HCT116 (cell line): ENCODE results near the gene TEN1.

Source experiments
- CBX3 ChIP-seq: IDR thresholded peaks from 2 replicates; pipeline ENCODE4 v1.6.1; 2012; ENCODE audit warnings: low read depth
- CEBPB ChIP-seq: IDR thresholded peaks from 2 replicates; pipeline ENCODE4 v1.6.1; 2012; ENCODE audit warnings: low read depth
- EZH2phosphoT487 ChIP-seq: fragments of 200-600 bp; IDR thresholded peaks from 2 replicates; pipeline ENCODE4 v1.6.1; 2018; ENCODE audit warnings: antibody characterized with exemption, borderline replicate concordance
- JUND ChIP-seq: IDR thresholded peaks from 2 replicates; pipeline ENCODE4 v1.6.1; 2012
- POLR2A ChIP-seq: IDR thresholded peaks from 2 replicates; pipeline ENCODE4 v1.7.0; 2011; ENCODE audit warnings: borderline replicate concordance; ENCODE audit not compliant: insufficient read depth, insufficient read length; ENCODE audit errors: extremely low read depth
- POLR2AphosphoS5 ChIP-seq: IDR thresholded peaks from 2 replicates; pipeline ENCODE4 v1.6.1; 2011; ENCODE audit warnings: mild to moderate bottlenecking, low read depth, low read length, moderate library complexity
- RAD21 ChIP-seq: IDR thresholded peaks from 2 replicates; pipeline ENCODE4 v1.6.1; 2012; ENCODE audit warnings: low read depth, mild to moderate bottlenecking
- SIN3A ChIP-seq: IDR thresholded peaks from 2 replicates; pipeline ENCODE4 v1.6.1; 2012; ENCODE audit warnings: low read depth
- ZNF274 ChIP-seq: fragments of 200-500 bp; sonication (Bioruptor generic); IDR thresholded peaks from 2 replicates; pipeline ENCODE4 v1.6.1; 2014; ENCODE audit warnings: mild to moderate bottlenecking, low read depth, low read length, inconsistent platforms
- TF ChIP-seq, protein P1 (sequence below), 3 experiments: fragments of 200-600 bp in 1 of 3; sonication (generic) in 1 of 3; IDR thresholded peaks in 2 of 3; conservative IDR thresholded peaks in 1 of 3; 2 replicates each; pipeline ENCODE4 v1.5.1; 2012 to 2017; ENCODE audit warnings: low read depth in 2 of 3, low read length in 2 of 3, antibody characterized with exemption in 1 of 3, borderline replicate concordance in 1 of 3, control low read depth in 1 of 3, mild to moderate bottlenecking in 1 of 3, mixed read lengths in 1 of 3, mixed run types in 1 of 3, moderate library complexity in 1 of 3; ENCODE audit not compliant: insufficient read depth in 1 of 3
- TF ChIP-seq, protein P2 (sequence below): IDR thresholded peaks from 2 replicates; pipeline ENCODE4 v1.6.1; 2012; ENCODE audit warnings: low read depth
- TF ChIP-seq, protein P3 (sequence below): IDR thresholded peaks from 2 replicates; pipeline ENCODE4 v1.6.1; 2012
- TF ChIP-seq, protein P4 (sequence below): IDR thresholded peaks from 2 replicates; pipeline ENCODE4 v1.6.1; 2012

DNA sequence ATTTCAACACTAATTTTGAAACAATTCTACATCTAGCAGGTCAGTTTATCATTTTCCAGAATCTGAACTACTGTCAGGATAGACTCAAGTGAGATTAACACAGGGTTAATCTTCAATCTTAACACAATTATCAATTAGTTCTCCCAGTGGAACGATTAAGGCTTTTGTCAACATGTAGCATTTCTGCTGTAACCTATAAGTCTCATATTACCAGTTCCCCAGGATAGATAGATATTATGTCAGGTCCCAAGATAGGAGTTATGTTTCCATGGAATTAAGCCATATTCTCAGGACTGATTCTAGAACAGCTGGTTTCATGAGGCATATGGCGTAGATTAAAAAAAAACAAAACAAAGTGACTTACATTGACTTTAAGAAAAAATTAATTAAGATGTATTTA, 33.8 kb upstream of the TEN1 start:
- TF ChIP-seq, protein P1, sequence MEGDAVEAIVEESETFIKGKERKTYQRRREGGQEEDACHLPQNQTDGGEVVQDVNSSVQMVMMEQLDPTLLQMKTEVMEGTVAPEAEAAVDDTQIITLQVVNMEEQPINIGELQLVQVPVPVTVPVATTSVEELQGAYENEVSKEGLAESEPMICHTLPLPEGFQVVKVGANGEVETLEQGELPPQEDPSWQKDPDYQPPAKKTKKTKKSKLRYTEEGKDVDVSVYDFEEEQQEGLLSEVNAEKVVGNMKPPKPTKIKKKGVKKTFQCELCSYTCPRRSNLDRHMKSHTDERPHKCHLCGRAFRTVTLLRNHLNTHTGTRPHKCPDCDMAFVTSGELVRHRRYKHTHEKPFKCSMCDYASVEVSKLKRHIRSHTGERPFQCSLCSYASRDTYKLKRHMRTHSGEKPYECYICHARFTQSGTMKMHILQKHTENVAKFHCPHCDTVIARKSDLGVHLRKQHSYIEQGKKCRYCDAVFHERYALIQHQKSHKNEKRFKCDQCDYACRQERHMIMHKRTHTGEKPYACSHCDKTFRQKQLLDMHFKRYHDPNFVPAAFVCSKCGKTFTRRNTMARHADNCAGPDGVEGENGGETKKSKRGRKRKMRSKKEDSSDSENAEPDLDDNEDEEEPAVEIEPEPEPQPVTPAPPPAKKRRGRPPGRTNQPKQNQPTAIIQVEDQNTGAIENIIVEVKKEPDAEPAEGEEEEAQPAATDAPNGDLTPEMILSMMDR (IDR thresholded peaks at IDR 0.05 in 2 of 3, conservative IDR thresholded peaks at IDR 0.05 in 1 of 3; ENCODE audit: borderline replicate concordance in 1 of 3, insufficient read depth in 1 of 3, low read depth in 2 of 3, low read length in 2 of 3): no peak
- TF ChIP-seq, protein P2, sequence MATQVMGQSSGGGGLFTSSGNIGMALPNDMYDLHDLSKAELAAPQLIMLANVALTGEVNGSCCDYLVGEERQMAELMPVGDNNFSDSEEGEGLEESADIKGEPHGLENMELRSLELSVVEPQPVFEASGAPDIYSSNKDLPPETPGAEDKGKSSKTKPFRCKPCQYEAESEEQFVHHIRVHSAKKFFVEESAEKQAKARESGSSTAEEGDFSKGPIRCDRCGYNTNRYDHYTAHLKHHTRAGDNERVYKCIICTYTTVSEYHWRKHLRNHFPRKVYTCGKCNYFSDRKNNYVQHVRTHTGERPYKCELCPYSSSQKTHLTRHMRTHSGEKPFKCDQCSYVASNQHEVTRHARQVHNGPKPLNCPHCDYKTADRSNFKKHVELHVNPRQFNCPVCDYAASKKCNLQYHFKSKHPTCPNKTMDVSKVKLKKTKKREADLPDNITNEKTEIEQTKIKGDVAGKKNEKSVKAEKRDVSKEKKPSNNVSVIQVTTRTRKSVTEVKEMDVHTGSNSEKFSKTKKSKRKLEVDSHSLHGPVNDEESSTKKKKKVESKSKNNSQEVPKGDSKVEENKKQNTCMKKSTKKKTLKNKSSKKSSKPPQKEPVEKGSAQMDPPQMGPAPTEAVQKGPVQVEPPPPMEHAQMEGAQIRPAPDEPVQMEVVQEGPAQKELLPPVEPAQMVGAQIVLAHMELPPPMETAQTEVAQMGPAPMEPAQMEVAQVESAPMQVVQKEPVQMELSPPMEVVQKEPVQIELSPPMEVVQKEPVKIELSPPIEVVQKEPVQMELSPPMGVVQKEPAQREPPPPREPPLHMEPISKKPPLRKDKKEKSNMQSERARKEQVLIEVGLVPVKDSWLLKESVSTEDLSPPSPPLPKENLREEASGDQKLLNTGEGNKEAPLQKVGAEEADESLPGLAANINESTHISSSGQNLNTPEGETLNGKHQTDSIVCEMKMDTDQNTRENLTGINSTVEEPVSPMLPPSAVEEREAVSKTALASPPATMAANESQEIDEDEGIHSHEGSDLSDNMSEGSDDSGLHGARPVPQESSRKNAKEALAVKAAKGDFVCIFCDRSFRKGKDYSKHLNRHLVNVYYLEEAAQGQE: no peak
- TF ChIP-seq, protein P3, sequence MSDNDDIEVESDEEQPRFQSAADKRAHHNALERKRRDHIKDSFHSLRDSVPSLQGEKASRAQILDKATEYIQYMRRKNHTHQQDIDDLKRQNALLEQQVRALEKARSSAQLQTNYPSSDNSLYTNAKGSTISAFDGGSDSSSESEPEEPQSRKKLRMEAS: no peak
- TF ChIP-seq POLR2A (no peak), ZNF274 (no peak), POLR2AphosphoS5 (no peak), JUND (no peak), EZH2phosphoT487 (no peak), CBX3 (no peak), SIN3A (no peak), RAD21 (no peak), CEBPB (no peak)
- TF ChIP-seq, protein P4, sequence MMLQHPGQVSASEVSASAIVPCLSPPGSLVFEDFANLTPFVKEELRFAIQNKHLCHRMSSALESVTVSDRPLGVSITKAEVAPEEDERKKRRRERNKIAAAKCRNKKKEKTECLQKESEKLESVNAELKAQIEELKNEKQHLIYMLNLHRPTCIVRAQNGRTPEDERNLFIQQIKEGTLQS: no peak
